Esophagus muscularis mucosa (tissue), 4 donors: ENCODE measurements around the gene DHX34. TPM values are rescaled to one million over a fixed set of nuclear protein-coding genes. Genes with fewer than 3 reads are reported as not detected.
"Not testable (repeated sequence)": the region's sequence is repeated elsewhere in the genome, so short reads cannot be mapped to it uniquely, and the experiment has no call there.

Experiments used
- DNase-seq: peaks from one replicate; pipeline ENCODE4 v3.0.0-alpha.2; 2017; ENCODE audit errors: extremely low spot score
- H3K27ac ChIP-seq, 4 donors: fragments of 200-600 bp; sonication (generic); replicated peaks in 1 of 4; 1 replicate in 3 of 4; 2 replicates in 1 of 4; pipeline ENCODE4 v1.5.1; 2016 to 2019; ENCODE audit warnings: mild to moderate bottlenecking in 1 of 4
- H3K27me3 ChIP-seq, 4 donors: fragments of 200-600 bp; sonication (generic); one replicate each; pipeline versions ENCODE4 v1.5.1 to v1.6.0; 2016 to 2019
- H3K36me3 ChIP-seq, 4 donors: fragments of 200-600 bp; sonication (generic); one replicate each; pipeline ENCODE4 v1.5.1; 2016 to 2019
- H3K4me1 ChIP-seq, 4 donors: fragments of 200-600 bp; sonication (generic); one replicate each; pipeline ENCODE4 v1.5.1; 2016 to 2019
- H3K4me3 ChIP-seq, 4 donors: fragments of 200-600 bp; sonication (generic); 1 replicate in 2 of 4; 2 replicates in 2 of 4; pipeline ENCODE4 v1.5.1; 2016 to 2019; ENCODE audit warnings: mild to moderate bottlenecking in 4 of 4, moderate library complexity in 1 of 4
- H3K9me3 ChIP-seq, 4 donors: fragments of 200-600 bp; sonication (generic); 1 replicate in 3 of 4; 2 replicates in 1 of 4; pipeline ENCODE4 v1.5.1; 2016 to 2019
- EP300 ChIP-seq: sonication (generic); formaldehyde crosslinking; IDR thresholded peaks from one replicate; pipeline ENCODE4 v1.6.1; 2017; ENCODE audit warnings: antibody characterized with exemption
- POLR2A ChIP-seq: fragments of 450-650 bp; IDR thresholded peaks from one replicate; pipeline ENCODE4 v1.6.1; 2017; ENCODE audit warnings: antibody characterized with exemption, moderate library complexity, mild to moderate bottlenecking, low read depth
- POLR2AphosphoS5 ChIP-seq, 2 donors: sonication (generic); formaldehyde crosslinking; IDR thresholded peaks; one replicate each; pipeline ENCODE4 v1.6.1; 2017; ENCODE audit warnings: antibody characterized with exemption in 2 of 2
- WGBS: methylation state at CpG from one replicate; pipeline ENCODE4 v1.1.5; 2018; 5-methylcytosine and 5-hydroxymethylcytosine counted together
- intact Hi-C: fragments of 100-400 bp; cut with DNase I; formaldehyde crosslinking; loops from one replicate; pipeline ENCODE4 v1.15.1; 2023
- total RNA-seq, 4 donors: library from RNA; depleted of rRNA; stranded (reverse); fragments of >200 nt; gene quantifications; one replicate each; pipeline versions ENCODE4 v1.1.0 to v1.2.1, GENCODE V29; 2016
- TF ChIP-seq, protein P1 (sequence below), 3 experiments: fragments of 200-600 bp in 2 of 3; fragments of 450-650 bp in 1 of 3; sonication (generic) in 2 of 3; IDR thresholded peaks; one replicate each; pipeline ENCODE4 v1.5.1; 2017 to 2019; ENCODE audit warnings: antibody characterized with exemption in 3 of 3, mild to moderate bottlenecking in 2 of 3, moderate library complexity in 1 of 3

Gene DHX34
- total RNA-seq, 4 donors from 2014 or later, result 9.1 to 15.6 (median 12.2) TPM

DNA sequence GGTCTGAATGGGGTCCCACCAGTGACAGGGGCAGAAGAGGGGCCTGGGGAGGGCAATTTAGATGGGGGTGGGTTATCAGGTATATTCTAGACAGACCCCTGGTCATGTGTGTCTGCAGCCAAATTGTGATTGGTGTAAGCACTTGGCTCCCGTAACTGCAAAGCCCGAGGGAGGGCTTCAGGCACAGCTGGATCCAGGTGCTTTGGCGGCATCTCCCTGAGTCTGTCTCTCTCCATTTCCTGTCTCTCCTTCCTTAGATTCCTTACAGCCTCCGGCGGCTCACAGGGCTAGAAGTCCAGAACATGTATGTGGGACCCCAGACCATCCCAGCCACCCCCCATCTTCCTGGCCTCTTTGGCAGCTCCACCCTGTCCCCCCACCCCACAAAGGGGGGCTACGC lies 31.4 kb downstream of the DHX34 start:
- peaks cover 55 to 70% (median 67%) of the 10 kb centered on the region in 4 donors for H3K36me3 ChIP-seq
- no peak overlapping the region for H3K27ac ChIP-seq
- intact Hi-C loops, result no loop called here
- H3K9me3 ChIP-seq, result no peaks in the 10 kb centered on the region
- WGBS, result 86% methylated on average over 5 of the region's 6 CpGs
- TF ChIP-seq, protein P1, sequence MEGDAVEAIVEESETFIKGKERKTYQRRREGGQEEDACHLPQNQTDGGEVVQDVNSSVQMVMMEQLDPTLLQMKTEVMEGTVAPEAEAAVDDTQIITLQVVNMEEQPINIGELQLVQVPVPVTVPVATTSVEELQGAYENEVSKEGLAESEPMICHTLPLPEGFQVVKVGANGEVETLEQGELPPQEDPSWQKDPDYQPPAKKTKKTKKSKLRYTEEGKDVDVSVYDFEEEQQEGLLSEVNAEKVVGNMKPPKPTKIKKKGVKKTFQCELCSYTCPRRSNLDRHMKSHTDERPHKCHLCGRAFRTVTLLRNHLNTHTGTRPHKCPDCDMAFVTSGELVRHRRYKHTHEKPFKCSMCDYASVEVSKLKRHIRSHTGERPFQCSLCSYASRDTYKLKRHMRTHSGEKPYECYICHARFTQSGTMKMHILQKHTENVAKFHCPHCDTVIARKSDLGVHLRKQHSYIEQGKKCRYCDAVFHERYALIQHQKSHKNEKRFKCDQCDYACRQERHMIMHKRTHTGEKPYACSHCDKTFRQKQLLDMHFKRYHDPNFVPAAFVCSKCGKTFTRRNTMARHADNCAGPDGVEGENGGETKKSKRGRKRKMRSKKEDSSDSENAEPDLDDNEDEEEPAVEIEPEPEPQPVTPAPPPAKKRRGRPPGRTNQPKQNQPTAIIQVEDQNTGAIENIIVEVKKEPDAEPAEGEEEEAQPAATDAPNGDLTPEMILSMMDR (IDR thresholded peaks at IDR 0.05), result no peak
- TF ChIP-seq POLR2A (no peak), POLR2AphosphoS5 (IDR thresholded peaks at IDR 0.05) (no peak), EP300 (no peak)
- H3K4me3 ChIP-seq, result no peak overlapping the region
- H3K4me1 ChIP-seq, result no peaks in the 10 kb centered on the region
- DNase-seq, result no peak
- no peaks in the 10 kb centered on the region for H3K27me3 ChIP-seq

DNA sequence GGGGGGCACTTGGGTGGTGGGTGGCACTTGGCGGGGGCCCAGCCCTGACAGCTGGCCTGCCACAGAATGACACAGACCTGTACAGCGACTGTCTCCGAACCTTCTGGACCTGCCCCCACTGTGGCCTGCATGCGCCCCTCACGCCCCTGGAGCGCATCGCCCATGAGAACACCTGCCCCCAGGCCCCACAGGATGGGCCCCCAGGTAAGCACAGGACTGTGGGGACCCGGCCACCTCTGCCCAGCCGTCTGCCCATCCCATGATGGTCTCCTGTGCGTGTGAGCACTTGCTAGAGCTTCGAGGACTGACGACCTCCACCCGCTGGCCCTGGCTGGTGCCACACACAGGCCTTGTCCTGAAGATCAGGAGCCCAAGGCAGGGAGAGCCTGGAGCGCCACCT lies 32.0 kb downstream of the DHX34 start:
- intact Hi-C loops, result no loop called here
- Histone ChIP-seq H3K9me3 (no peaks in the 10 kb centered on the region), H3K4me3 (no peak overlapping the region), H3K36me3 (peaks cover 49 to 64% (median 61%) of the 10 kb centered on the region in 4 donors), H3K27ac (no peak overlapping the region), H3K4me1 (no peaks in the 10 kb centered on the region), H3K27me3 (no peaks in the 10 kb centered on the region)
- TF ChIP-seq POLR2A (no peak), EP300 (no peak), POLR2AphosphoS5 (IDR thresholded peaks at IDR 0.05) (no peak)
- TF ChIP-seq, protein P1 (IDR thresholded peaks at IDR 0.05), result no peak
- no peak for DNase-seq
- WGBS, result 95% methylated on average over 11 of the region's 14 CpGs

DNA sequence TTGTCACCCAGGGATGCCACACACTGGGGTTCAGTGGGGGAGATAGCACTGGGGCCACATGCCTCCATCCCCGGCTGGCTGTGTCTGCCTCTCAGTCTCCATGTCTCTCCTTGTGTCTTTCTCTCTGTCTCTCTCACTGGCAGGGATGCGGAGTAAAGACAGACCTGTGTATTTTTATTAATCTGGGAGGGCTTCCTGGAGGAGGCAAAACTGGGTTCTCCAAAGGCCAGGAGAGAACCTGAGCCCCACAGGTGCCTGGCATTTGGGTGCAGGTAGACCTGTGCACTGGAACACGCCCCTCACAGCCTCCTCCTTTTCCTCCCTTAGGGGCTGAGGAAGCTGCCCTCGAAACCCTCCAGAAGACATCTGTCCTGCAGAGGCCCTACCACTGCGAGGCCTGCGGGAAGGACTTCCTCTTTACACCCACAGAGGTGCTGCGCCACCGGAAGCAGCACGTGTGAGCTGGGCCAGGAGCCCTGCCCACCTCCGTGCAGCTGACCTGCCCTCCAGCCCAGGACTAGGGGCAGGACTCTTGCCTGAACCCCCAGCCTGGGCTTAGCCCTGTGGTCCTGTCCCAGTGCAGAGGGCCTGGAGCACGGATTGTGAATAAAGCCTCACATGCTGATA lies 32.7 kb downstream of the DHX34 start:
- H3K4me1 ChIP-seq, result no peaks in the 10 kb centered on the region
- no peaks in the 10 kb centered on the region for H3K27me3 ChIP-seq
- DNase-seq, result no peak
- no peak overlapping the region for H3K4me3 ChIP-seq
- TF ChIP-seq EP300 (no peak), POLR2A (no peak), POLR2AphosphoS5 (IDR thresholded peaks at IDR 0.05) (no peak)
- TF ChIP-seq, protein P1 (IDR thresholded peaks at IDR 0.05), result no peak
- H3K36me3 ChIP-seq, result peaks cover 43 to 58% (median 55%) of the 10 kb centered on the region in 4 donors
- 76% methylated on average over 11 of the region's 11 CpGs for WGBS
- H3K9me3 ChIP-seq, result no peaks in the 10 kb centered on the region
- intact Hi-C loops, result no loop called here
- H3K27ac ChIP-seq, result no peak overlapping the region

DNA sequence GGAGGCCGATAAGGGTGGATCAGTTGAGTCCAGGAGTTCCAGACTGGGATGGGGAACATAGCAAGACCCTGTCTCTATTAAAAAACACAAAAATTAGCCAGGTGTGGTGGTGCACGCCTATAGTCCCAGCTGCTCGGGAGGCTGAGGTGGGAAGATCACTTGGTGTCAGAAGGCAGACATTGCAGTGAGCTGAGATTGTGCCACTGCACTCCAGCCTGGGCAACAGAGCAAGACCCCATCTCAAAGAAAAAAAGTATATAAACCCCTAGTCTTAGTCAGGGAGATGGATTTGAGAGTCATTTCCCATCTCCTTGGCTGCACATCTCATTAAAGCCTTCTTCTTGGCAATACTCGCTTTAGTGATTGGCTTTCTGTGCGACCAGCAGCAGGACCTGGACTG lies 34.8 kb downstream of the DHX34 start:
- H3K27ac ChIP-seq, H3K4me3 ChIP-seq, H3K9me3 ChIP-seq, H3K4me1 ChIP-seq, intact Hi-C loops, H3K27me3 ChIP-seq, DNase-seq: not testable (repeated sequence)
- peaks cover 26 to 38% (median 36%) of the 10 kb centered on the region in 4 donors for H3K36me3 ChIP-seq
- WGBS, result 88% methylated on average over 5 of the region's 5 CpGs
- peak in 1 of 2 donors; percentile 3 for TF ChIP-seq POLR2AphosphoS5 (IDR thresholded peaks at IDR 0.05)

GRCh38 chr19:47384533-47384932 lies 35.4 kb downstream of the DHX34 start:
- H3K36me3 ChIP-seq, result peaks cover 26 to 32% (median 30%) of the 10 kb centered on the region in 4 donors
- H3K4me1 ChIP-seq, H3K27ac ChIP-seq, intact Hi-C loops, DNase-seq, H3K4me3 ChIP-seq, H3K27me3 ChIP-seq, H3K9me3 ChIP-seq: not testable (repeated sequence)
- WGBS, result 89% methylated on average over 4 of the region's 4 CpGs

DNA sequence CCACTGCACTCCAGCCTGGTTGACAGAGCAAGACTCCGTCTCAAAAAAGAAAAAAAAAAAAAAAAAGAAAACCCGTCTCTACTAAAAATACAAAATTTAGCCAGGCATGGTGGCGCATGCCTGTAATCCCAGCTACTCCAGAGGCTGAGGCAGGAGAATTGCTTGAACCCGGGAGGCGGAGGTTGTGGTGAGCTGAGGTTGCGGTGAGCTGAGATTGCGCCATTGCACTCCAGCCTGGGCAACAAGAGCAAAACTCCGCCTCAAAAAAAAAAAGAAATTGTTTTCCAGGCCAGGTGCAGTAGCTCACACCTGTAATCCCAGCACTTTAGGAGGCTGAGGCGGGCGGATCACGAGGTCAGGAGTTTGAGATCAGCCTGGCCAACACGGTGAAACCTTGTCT lies 37.5 kb downstream of the DHX34 start:
- H3K4me1 ChIP-seq, intact Hi-C loops, H3K9me3 ChIP-seq, H3K4me3 ChIP-seq, H3K27ac ChIP-seq, H3K27me3 ChIP-seq, DNase-seq: not testable (repeated sequence)
- peaks cover 8 to 11% (median 9%) of the 10 kb centered on the region in 4 donors for H3K36me3 ChIP-seq
- 86% methylated on average over 12 of the region's 12 CpGs for WGBS

DNA sequence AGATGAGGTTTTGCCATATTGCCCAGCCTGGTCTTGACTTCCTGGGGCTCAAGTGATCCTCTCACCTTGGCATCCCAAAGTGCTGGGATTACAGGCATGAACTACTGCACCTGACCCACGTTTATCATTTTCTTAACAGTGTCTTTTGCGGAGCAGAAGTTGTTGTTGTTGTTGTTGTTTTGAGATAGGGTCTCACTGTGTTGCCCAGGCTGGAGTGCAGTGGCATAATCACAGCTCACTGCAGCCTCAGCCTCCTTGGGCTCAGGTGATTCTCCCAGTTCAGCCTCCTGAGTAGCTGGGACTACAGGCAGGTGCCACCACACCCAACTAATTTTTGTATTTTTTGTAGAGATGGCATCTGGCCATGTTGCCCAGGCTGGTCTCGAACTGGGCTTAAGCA lies 38.5 kb downstream of the DHX34 start:
- H3K27me3 ChIP-seq, H3K4me3 ChIP-seq, H3K9me3 ChIP-seq, intact Hi-C loops, H3K4me1 ChIP-seq, DNase-seq, H3K27ac ChIP-seq, H3K36me3 ChIP-seq: not testable (repeated sequence)
- 71% methylated on average over 3 of the region's 3 CpGs for WGBS

- WGBS, result 89% methylated on average over 5 of the region's 5 CpGs
- H3K9me3 ChIP-seq, H3K36me3 ChIP-seq, H3K4me3 ChIP-seq, H3K27me3 ChIP-seq, H3K4me1 ChIP-seq, DNase-seq, H3K27ac ChIP-seq, intact Hi-C loops: not testable (repeated sequence)
These were observed 39.6 kb downstream of the DHX34 start for GRCh38 chr19:47388721-47389120.
